Activated CD8-positive, alpha-beta memory T cell treated with anti-CD3 and anti-CD28 coated beads for 36 hours (primary cell): ENCODE measurements around the gene EYS. TPM values are rescaled to one million over a fixed set of nuclear protein-coding genes. Genes with fewer than 3 reads are reported as not detected.

Experiments
- CTCF ChIA-PET: fragments of 350-600 bp; sonication (Branson Sonifier 250); formaldehyde crosslinking; loops from one replicate; lab custom pipeline; 2021; ENCODE audit warnings: antibody characterized with exemption; lab: Charles Lee
- POLR2A ChIA-PET: fragments of 350-600 bp; sonication (Branson Sonifier 250); formaldehyde crosslinking; loops from one replicate; lab custom pipeline; 2021; ENCODE audit warnings: antibody characterized with exemption; lab: Charles Lee
- total RNA-seq, 2 experiments: library from RNA; stranded (reverse); gene quantifications; one replicate each; pipeline ENCODE4 v1.2.3, GENCODE V29; 2021

EYS gene
- total RNA-seq, 2 experiments from 2014 or later, result not detected

DNA sequence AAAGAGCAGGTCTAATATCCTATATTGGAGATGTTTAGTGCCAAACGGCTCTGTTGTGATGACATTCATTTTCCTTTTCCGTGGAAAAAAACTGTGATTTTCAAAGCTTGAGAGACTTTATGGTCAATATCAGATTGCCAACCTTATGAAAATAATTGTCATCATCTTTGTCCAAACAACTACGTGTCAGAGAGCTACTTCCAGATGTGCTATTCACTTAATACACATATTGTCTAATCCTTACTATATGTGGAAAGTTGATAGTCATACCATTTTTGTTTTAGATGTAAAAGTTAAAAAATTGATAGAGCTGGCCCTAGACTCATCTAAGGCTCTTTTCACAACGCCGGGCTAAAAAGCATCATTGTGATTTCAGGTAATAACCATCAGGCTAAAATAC is 1521.4 kb downstream of the EYS start:
- ChIA-PET CTCF (no interaction called here), POLR2A (no interaction called here)

DNA sequence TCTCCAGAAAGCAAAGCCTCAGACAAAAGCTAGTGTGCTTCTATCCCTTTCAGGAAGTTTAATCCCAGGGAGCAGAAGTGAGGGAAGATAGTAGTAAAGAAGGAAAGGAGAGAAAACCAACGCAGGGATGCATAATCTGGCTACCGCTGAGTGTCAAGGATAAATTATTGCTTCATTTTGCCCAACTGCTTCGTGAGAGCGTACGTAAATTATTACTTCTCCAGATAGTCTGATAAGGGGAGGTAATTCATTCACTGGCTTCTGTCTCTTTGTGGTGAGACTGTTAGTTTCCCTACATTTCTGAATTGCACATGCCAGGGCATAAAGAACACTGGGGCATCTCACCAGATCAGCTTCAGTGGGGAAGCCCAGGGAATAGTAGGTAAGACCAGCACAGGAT is 1531.7 kb downstream of the EYS start:
- ChIA-PET POLR2A (no interaction called here), CTCF (no interaction called here)

DNA sequence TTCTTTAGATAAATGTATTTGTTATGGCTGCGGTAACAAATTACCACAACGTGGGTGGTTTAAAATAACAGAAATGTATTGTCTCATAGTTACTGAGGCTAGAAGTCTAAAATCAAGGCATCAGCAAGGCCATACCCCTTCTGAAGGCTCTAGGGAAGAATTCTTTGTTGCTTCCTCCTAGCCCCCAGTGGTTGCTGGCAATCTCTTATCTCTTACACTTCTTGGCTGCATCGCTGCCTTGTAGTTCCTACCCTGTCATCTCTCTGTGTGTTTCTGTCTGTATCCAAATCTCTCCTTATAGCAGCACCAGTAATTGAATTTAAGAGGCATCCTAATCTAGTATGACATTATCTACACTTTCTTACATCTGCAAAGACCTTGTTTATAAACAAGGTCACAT is 1536.7 kb downstream of the EYS start:
- CTCF ChIA-PET, result no interaction called here
- POLR2A ChIA-PET, result no interaction called here

DNA sequence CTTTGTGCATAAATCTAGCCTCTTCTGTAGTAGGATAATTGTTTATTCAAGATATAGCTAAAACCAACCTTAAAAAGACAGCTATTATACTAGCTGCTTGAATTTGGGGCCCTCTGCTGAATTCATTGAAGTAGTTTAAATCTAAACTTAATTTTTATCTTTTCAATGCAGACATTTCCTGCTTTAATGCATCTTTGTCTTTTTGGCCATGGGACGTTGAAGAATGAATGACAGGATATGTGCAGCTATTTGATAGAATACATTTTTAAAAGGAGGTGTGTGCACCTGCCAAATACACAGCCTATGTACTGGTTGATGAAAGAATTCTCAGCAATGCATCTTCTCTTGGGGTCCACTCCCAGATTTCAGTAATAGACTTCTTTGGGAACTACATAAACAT is 1546.5 kb downstream of the EYS start:
- POLR2A ChIA-PET, result no interaction called here
- CTCF ChIA-PET, result no interaction called here

DNA sequence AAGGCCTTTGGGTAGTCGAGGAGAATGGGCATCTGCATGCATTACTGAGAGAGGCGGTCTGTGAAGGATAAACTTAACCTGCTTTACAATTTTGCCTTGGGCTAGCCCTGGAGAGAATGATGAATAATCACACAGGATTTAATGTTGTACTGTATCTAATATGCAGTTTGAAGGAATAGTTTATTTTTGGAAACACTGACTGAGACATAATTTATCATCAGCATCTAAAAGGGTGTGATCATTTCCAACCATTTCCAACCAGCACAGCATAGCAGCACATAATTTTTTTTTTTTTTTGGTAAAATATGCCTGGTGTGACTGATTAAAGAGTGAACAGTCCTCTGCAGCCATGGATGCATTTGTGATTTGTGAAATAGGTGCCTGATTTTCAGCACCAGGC is 1552.0 kb downstream of the EYS start:
- ChIA-PET CTCF (no interaction called here), POLR2A (no interaction called here)

GRCh38 chr6:64146876-64147275 is 1560.2 kb downstream of the EYS start:
- ChIA-PET POLR2A (no interaction called here), CTCF (no interaction called here)

GRCh38 chr6:64146094-64146493 is 1560.9 kb downstream of the EYS start:
- POLR2A ChIA-PET, result no interaction called here
- CTCF ChIA-PET, result no interaction called here

- POLR2A ChIA-PET, result no interaction called here
- CTCF ChIA-PET, result no interaction called here
These were observed 1561.4 kb downstream of the EYS start for GRCh38 chr6:64145658-64146057.

GRCh38 chr6:64143101-64143500 is 1563.9 kb downstream of the EYS start:
- ChIA-PET CTCF (interaction anchor here (0.6 kb wide), 1 partner anchor 36 kb away, joined by 4 read pairs; no protein-coding TSS in a partner anchor), POLR2A (no interaction called here)

GRCh38 chr6:64141680-64142079 is 1565.3 kb downstream of the EYS start:
- ChIA-PET CTCF (no interaction called here), POLR2A (no interaction called here)

DNA sequence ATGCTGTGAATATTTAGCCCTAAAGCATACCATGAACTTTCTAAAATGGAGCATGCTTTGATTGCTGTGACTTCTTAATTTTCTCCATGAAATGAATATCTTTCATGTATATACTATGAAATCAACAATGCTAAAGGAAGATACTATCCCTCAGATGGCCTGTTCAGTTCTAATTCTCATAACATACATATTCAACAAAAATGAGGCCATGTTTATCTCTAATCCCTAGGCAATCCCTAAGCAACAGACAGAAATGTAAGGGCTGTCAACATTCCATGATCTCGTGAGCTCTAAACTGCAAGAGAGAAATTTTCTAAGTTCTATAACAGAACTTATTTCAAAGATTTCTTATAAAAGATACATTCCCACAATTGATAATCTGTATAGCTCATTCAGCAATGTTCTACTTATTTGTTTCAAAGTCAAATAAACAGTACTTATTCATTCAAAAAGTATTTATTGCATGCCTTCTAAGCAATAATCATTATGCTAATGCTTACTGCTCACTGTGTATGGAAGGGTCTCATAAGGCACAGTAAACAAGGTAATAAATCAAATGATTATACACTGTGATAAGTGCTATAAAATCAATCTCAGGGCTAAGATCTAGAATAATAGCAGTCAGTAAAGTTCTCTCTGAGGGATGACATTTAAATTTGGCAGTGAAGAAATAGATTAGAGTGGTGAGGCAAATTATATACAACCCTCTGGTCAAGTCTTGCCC is 1578.6 kb downstream of the EYS start:
- ChIA-PET POLR2A (no interaction called here), CTCF (no interaction called here)

DNA sequence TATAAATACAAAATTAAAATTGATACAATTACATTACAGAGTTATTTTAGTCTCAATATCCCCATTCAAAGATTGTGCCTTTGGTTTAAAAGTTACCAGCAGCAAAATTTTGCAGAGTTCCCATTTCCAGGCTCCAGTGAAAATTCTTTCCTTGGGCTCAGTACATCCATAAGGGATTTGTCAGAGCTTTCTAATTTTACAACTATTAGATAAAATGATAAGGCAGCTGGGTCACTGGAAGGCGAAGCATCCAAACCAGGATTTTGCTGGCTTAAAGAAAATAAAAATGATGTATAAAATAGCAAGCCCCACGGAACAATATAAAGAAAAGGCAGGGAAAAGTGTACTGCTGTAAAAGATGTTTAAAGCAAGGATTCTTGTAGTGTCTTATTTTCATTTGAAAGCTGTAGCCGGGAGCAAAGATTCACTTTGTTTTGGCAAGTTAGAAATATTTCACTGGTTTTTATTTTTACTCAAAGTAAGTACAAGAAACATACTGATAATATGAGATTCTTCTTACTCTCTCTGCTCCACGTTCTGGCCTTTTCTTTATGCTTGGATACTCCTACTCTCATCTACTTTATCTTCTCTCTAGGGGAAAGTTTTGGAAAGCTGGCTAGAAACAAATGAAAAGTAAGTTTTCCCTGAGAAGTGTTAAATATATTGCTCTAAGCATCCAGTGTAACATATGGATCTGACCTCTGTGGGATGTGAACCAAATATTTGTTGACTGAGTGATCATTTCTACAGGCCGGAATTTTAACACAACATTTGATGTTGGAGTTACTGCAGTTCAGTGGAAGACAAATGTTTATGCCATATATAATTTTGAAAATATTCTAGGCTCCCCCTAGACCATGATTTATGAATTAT is 1583.0 kb downstream of the EYS start:
- ChIA-PET POLR2A (no interaction called here), CTCF (no interaction called here)

DNA sequence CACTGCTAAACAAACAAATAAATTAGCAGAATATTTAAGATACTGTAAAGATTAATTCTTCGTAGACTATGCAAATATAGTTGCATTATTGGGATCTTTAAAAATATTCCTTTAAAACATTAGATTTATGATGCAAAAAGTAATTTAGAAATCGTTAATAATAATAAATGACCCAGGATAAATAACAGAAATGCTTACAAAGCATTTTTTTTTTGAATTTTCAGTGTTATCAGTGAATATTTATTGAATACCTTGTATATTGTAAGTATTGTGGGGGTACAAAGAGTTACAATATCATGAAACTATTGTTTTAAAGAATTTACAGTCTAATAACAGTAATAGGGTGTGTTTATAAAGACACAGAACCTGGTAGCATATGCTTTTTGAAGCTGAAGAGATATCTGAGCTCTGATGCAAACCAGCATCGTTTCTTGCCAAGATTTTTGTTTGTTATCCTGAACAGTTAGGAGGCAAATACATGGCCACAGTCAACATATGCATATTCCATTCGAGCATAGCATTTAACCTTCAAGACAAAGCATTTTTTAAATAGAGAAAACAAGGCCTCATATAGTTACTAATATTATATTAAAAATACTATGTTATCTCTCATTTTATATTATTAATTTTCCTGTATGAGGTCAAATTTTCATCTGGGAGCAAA is 1584.2 kb downstream of the EYS start:
- ChIA-PET CTCF (no interaction called here), POLR2A (no interaction called here)

- CTCF ChIA-PET, result no interaction called here
- POLR2A ChIA-PET, result no interaction called here
These were observed 1585.9 kb downstream of the EYS start for GRCh38 chr6:64121011-64121565.

- CTCF ChIA-PET, result no interaction called here
- POLR2A ChIA-PET, result no interaction called here
These were observed 1593.3 kb downstream of the EYS start for GRCh38 chr6:64113704-64114103.

DNA sequence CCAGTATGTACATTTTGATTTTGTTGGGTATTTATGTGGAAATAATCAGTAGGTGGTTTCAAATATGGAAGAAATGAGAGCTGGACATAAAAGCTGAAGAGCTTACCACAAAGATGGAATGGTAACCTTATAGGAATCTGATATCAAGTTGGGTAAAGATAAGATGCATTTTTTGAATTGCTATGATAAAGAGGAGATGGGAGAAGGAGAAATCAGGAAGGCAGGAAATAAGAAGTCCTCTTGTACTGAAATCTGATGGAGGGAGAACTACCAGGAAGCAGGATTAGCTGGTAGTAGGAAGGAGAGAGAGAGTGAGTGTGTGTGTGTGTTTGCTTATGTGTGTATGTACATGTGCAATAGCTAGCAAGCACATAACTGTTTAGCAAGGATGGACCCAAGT is 1603.0 kb downstream of the EYS start:
- CTCF ChIA-PET, result no interaction called here

GRCh38 chr6:64103480-64103879 is 1603.5 kb downstream of the EYS start:
- POLR2A ChIA-PET, result no interaction called here
- CTCF ChIA-PET, result no interaction called here

More for the DNA sequence above, 1603.0 kb downstream of the EYS start:
- POLR2A ChIA-PET, result no interaction called here

DNA sequence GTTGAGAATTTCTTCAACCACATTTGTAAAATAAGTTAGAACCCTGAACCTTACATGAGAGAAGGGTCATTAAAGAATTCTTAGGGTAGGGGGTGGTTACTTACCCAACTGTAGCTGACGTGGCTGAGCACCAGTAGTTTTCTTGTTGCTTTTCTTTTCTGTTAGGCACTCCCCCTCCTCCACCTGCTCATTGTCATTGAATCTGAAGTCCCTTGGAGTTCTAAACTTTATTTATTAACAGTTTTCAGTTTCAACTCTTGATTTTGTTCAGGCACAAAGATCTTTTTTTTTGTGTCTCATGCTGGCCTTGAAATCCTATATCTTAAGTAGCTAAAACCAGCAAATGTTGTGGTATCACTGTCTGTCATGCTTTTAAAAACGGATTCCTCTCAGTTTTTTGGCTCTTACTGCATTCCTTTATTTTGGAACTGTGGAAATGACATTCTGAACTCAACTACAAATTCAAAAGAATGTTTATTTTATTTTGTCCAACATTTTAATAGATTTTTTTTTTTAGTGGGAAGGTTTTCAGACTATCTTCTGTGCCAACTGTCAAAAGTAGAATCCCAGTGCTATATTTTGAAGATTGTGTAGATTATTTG is 1606.2 kb downstream of the EYS start:
- ChIA-PET POLR2A (no interaction called here), CTCF (no interaction called here)

DNA sequence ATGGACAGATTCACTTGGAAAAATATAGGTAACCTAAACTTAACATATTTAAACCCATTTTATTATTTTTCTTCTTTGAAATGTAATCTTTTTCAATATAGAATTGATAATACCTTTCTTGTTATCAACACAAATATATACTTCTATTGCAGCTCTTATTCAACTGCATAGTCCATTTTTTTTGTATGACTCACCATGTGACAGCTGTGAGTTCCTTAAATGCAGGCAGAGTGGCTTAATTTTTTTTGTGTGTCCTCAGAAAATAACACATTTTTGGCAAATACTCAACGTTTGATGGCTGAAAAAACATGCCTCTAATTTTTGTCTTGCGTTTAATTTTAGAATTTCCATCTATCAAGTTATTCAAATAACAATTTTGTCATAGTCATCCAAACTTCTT is 1616.7 kb downstream of the EYS start:
- CTCF ChIA-PET, result no interaction called here
- POLR2A ChIA-PET, result no interaction called here

DNA sequence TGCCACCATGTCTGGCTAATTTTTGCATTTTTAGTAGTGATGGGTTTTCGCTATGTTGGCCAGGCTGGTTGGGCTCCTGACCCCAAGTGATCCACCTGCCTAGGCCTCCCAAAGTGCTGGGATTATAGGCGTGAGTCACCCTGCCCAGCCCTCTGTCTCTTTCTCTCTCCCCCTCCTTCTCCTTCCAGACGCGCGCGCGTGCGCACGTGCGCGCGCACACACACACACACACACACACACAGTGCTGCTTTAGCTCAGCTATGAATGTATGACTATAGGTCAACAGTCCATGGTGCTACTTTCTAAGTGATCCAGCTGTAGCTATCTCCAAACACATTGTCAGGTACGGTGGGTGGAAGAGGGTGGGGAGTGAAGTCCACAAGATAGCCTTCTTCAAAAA is 1621.9 kb downstream of the EYS start:
- CTCF ChIA-PET, result no interaction called here
- POLR2A ChIA-PET, result no interaction called here
